ENCODE results near the gene NPIPA3.

DNA sequence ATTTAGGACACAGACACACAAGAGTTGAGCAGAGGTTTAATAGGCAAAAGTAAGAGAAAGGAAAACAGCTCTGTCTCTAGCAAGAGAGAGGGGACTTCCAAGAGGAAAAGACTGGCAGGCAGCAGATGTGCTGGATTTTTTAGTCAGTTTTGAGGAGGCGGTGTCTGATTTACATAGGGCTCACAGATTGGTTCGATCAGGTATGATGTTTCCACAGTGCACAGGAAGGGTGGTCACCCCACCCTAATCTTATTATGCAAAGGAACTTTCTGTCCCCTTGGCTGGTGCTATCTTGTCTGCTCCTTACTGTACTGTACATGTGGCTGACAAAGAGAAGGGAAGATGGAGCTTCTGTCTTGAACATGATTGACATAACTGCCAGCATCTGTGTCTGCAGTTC is 45.1 kb upstream of the NPIPA3 start:
- TF ChIP-seq, protein P1, sequence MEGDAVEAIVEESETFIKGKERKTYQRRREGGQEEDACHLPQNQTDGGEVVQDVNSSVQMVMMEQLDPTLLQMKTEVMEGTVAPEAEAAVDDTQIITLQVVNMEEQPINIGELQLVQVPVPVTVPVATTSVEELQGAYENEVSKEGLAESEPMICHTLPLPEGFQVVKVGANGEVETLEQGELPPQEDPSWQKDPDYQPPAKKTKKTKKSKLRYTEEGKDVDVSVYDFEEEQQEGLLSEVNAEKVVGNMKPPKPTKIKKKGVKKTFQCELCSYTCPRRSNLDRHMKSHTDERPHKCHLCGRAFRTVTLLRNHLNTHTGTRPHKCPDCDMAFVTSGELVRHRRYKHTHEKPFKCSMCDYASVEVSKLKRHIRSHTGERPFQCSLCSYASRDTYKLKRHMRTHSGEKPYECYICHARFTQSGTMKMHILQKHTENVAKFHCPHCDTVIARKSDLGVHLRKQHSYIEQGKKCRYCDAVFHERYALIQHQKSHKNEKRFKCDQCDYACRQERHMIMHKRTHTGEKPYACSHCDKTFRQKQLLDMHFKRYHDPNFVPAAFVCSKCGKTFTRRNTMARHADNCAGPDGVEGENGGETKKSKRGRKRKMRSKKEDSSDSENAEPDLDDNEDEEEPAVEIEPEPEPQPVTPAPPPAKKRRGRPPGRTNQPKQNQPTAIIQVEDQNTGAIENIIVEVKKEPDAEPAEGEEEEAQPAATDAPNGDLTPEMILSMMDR (IDR thresholded peaks at IDR 0.05 in 8 of 11, conservative IDR thresholded peaks at IDR 0.05 in 3 of 11) = no peak
- TF ChIP-seq POLR2A (IDR thresholded peaks at IDR 0.05) = no peak

Measured in spleen (tissue), 7 donors.